ENCODE results near the gene PIGT. TPM values are rescaled to one million over a fixed set of nuclear protein-coding genes. Genes with fewer than 3 reads are reported as not detected.

Gene PIGT
- total RNA-seq (2014; rRNA removed; shearing (Covaris generic)), result 145 and 150 TPM in 2 replicates
- polyA plus RNA-seq (2014; cell fraction: nucleus; rRNA removed), result 154 and 158 TPM in 2 replicates

DNA sequence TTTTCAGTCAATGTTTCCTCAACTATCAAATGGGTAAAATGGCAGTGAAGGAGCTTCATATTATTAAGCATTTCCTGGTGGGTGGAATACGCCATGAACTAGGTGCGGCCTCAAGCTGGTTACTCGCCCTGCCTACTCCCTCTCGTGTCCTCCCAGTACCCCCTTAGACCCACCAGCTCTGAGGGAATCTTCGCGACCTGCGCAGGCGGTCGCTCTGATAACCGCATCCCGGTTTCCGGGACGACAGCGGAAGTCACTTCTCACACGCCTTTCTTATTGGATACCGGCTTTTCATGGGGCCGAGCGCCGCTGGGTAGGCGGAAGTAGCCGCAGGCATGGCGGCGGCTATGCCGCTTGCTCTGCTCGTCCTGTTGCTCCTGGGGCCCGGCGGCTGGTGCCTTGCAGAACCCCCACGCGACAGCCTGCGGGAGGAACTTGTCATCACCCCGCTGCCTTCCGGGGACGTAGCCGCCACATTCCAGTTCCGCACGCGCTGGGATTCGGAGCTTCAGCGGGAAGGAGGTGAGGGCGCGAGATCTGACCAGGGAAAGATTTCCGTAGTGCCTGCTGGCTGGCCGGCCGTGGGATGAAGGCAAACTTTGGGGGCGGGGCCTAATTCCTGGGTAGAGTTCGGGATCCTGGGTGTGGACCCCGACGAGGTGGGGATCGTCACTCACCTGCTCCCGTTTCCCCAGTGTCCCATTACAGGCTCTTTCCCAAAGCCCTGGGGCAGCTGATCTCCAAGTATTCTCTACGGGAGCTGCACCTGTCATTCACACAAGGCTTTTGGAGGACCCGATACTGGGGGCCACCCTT, at the start of gene PIGT:
TSS of gene PIGT (plus strand) at position 320 of the 816 bp plus-strand sequence. CDS start at position 336, 16 bp downstream.
- peak; percentile 81 for DNase-seq (ENCODE audit: extremely low read depth, low read depth)

DNA sequence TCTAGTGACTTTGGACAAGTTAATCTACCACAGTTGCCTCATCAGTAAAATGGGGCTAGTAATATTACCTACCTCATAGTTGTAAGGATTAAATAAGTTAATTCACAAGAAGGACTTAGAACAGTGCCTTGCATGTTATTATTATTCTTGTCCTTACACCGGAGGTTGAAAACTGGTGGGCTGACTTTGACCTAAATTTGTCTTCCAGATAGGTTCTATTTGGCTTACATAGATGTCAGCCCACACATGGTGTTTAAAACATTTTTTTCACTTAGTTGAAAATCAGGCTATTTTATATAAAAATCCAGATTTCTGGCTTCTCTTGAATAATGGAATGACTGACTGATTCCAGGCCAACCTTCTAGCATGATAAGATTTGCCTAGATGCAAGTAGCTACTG, 49.7 kb upstream of the PIGT start:
- DNase-seq (ENCODE audit: extremely low read depth, low read depth), result no peak

DNA sequence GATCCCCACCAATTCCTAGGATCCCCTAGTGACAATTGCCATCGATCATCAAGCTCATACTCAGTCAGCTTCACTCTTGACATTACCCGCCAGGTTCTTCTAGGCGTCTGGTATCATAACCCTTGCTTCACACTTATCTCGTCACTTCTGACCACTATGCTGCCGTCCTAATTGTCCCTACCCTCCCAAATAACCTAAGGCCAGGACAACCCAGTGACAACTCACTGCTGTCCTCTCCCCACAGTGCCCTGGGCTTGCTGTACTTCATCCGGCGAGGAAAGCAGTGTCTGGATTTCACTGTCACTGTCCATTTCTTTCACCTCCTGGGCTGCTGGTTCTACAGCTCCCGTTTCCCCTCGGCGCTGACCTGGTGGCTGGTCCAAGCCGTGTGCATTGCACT, 49.3 kb upstream of the PIGT start:
- DNase-seq (ENCODE audit: extremely low read depth, low read depth), result no peak

DNA sequence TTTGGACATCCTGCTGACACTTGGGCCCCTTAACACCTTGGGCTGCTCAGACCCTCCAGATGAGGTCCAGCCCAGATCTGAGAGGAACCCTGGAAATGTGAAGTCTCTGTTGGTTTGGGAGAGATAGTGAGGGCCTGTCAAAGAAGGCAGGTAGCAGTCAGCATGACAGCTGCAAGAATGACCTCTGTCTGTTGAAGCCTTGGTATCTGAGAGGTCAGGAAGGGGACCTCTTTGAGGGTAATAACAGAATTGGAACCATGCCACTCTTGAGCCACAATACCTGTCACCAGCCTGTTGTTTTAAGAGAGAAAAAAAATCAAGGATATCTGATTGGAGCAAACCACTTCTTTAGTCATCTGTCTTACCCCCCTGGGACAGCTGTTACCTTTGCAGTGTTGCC, 48.8 kb upstream of the PIGT start:
- DNase-seq (ENCODE audit: extremely low read depth, low read depth), result no peak

DNA sequence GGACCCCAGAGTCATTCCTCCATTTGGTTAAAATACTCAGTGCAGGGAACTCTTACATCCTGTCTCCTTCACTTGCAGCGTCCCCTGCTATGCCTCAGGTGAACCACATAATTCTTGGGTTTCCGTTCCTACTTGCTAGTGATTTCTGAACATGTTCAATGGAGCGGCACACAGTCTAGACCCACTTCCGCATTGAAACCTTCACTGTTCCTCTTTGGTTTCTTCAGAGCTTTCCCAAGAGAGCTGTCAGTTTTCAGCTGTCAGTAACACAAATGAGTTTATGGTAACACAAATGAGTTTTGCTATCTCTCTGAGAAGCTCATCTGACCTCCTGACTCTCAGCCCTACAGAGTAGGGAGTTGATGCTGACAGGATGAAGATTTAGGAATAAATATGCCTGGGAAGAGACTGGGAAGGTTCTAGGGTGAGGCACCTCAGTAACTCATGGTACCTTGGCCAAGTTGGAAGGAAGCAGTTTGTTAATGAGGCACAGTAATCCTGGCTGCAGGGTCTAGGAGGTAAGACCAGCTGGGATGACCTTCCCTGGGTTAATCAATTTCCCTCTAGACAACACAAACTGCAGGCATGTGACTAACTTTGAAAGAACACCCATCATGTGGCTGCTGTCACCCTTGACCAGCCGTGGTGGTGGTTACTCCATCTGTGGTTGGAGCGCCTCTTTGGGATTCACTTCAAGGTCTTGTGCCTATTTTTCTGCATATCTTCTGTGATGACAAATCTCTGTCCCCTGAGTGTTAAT, 47.5 kb upstream of the PIGT start:
- DNase-seq (ENCODE audit: extremely low read depth, low read depth), result no peak

DNA sequence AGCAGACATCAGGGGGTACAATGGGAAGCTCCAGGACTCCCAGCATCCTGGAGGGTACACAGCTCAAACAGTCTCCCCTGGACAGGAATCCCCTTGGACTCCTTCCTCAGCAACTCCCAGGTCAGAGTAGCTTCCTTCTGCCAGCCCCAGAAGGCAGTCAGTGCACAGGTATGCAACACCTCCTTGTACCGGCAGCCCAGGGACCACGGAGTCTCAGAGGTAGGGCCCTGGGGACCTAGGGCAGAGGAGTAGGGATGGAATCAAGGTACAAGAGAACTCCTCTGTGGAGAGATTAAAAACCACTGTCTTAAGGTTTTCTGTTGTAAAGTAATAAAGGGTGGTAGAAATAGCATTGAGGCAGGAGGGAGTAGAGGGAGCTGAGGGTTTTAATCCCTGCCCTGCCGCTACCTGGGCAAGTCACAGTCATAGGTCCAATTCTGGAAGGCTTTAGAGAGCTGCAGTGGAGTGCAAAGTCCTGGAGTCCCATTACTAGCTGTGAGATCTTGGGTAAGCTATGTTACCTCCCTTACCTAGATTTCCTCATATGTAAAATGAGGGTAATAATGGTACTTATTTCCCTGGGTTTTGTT, 45.3 kb upstream of the PIGT start:
- no peak for DNase-seq (ENCODE audit: extremely low read depth, low read depth)

- DNase-seq (ENCODE audit: extremely low read depth, low read depth), result no peak
Observed at GRCh38 chr20:45372241-45372640, 43.7 kb upstream of the PIGT start.

DNA sequence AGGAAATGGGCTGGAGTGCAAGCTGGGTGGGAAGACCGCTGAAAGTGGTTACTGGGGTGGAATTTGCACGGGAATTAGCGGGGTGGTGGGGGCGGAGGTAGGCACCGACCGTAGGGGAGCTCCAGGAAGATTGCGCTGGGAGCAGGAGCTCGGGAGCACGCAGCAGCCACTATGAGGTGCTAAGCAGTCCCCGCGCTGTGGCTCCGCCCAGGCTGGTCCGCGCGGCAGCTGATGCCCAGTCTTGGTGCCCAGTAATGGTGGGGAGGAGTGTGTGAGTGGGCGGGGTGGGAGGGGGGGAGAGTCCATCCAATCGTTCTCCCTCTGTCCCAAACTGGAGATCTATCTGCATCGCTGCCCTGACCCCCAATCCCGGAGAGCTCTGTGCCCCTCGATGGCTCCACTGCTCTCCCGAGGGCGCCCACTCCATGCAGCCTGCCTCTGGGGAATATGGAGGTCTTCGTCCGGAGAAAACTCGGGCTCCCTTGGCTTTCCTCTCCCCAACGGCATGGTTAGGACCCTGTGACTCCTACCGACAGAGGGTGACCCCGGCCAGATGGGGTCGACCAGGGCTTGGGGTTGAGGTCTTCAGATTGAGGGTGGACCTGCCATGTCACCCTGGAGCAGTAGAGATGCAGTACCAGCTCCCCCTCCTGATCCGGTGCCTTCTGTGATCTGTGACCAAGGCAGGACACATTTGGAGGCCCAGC, 43.1 kb upstream of the PIGT start:
- DNase-seq (ENCODE audit: extremely low read depth, low read depth), result no peak

- peak; percentile 88 for DNase-seq (ENCODE audit: extremely low read depth, low read depth)
Observed at GRCh38 chr20:45373353-45374100, 42.4 kb upstream of the PIGT start.

DNA sequence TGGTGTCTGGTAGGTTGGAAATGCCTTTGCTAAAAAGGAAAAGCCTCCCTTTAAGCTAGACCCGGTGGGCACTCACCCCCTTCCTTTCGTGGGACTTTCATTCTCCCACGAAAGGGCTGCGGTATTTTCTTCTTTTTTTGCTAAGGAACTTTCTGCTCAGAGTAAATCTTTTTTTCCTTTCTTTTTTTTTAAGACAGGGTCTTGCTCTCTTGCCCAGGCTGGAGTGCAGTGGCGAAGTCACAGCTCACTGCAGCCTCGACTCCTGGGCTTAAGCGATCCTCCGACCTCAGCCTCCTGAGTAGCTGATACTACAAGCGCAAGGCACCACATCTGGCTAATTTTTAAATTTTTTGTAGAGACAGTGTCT, 41.9 kb upstream of the PIGT start:
- DNase-seq (ENCODE audit: extremely low read depth, low read depth), result no peak

DNA sequence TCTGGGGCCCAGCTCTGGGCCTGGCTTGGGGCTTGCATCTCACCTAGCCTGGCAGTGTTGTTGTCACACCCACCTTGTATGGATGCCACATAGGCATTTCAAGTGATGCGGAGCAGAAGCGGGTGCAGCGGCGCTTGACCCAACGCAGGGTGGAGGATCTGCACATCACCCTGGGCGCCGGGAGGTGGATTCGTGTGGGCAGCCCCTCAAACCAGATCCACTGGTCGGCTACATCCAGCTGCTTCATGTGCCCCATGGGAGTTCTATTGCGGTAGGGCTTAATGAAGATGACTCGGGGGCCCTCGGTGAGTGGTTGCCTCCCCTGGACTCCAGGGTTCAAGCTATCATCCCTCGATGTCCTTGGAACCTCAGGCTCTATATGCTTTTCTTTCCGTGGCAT, 41.0 kb upstream of the PIGT start:
- DNase-seq (ENCODE audit: extremely low read depth, low read depth), result no peak

GRCh38 chr20:45377269-45377668, 38.7 kb upstream of the PIGT start:
- no peak for DNase-seq (ENCODE audit: extremely low read depth, low read depth)

DNA sequence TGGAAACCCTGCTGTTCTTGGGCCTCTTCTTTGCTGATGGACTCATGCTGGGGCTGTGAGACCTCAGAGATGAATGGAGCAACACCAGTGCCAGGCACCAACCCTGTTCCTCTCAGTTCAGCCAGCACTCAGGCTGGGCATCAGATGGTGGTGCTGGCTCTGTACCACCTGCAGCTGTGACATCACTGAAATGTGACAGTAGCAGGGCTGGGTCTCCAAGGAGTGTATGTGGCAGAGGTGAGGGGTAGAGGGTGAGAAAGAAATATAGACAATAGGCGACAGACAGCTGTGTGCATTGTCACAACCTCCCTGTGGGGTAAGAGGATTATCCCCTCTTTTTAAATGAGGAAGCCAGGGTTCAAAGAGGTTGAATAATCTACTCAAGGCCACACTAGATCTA, 37.8 kb upstream of the PIGT start, which contains the start of gene TP53TG5:
TSS of gene TP53TG5 (minus strand) at position 135 of the 400 bp plus-strand sequence. CDS start at position 46, 89 bp downstream.
- no peak for DNase-seq (ENCODE audit: extremely low read depth, low read depth)

DNA sequence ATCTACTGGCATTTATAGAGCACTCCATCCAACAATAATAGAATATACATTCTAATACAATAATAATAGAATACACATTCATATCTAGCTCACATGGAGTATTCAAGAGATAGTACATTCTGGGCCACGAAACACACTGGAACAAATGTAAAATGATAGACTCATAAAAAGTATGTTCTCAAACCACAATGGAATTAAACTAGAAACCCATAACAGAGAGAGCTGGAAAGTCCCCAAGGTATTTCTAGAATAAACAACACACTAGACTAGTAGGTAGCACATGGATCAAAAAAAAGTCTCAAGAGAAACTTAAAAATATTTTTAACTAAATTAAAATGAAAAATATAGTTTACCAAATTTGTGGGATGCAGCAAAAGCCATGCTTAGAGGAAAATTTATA, 28.7 kb upstream of the PIGT start:
- no peak for DNase-seq (ENCODE audit: extremely low read depth, low read depth)

DNA sequence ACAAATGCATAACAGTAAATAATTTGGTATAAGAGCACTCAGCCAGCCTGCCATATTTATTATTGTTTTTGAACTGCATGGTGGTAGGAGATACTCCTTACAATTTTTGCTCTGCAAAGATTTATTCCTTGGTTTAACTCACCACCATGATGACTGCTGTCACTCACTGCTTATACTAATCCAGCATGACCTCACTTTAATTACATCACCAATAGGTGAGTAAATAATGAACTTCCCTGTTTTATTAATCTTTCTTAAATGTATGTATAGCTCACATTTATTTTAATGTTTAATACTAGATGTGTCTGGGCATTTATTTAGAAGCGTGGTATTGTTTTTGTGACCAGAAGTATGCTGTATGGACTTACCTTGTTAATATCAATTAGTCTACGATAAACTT, 25.0 kb upstream of the PIGT start:
- no peak for DNase-seq (ENCODE audit: extremely low read depth, low read depth)

DNA sequence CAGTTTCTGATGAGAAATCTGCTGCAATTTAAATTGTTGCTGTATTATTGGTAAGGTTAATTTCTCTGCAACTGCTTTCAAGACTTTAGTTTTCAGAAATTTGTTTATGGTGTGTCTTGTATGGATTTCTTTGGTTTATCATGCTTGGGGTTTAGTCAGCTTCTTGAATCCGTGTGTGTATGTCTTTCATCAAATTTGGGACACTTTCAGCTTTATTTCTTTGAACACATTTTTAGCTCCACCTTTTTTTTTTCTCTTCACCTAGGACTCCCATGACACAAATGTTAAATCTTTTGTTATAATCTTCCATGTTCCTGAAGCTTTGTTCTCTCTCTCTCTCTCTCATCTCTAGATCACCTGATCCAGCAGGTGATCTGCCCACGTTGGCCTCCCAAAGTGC, 24.4 kb upstream of the PIGT start:
- DNase-seq (ENCODE audit: extremely low read depth, low read depth), result no peak

GRCh38 chr20:45392733-45393132, 23.2 kb upstream of the PIGT start:
- no peak for DNase-seq (ENCODE audit: extremely low read depth, low read depth)

- DNase-seq (ENCODE audit: extremely low read depth, low read depth), result no peak
Observed at GRCh38 chr20:45394221-45395113, 21.5 kb upstream of the PIGT start.

GRCh38 chr20:45395114-45395415, 20.9 kb upstream of the PIGT start:
- no peak for DNase-seq (ENCODE audit: extremely low read depth, low read depth)
